Suppressor macrophage treated with lipopolysaccharide for 1 hour (primary cell): ENCODE results near the gene LAMTOR4.
"Not testable (repeated sequence)": the region's sequence is repeated elsewhere in the genome, so short reads cannot be mapped to it uniquely, and the experiment has no call there.

Experiments
- DNase-seq, 3 donors: peaks; one replicate each; pipeline ENCODE4 v3.0.0-alpha.2; 2020 to 2022

Gene LAMTOR4

DNA sequence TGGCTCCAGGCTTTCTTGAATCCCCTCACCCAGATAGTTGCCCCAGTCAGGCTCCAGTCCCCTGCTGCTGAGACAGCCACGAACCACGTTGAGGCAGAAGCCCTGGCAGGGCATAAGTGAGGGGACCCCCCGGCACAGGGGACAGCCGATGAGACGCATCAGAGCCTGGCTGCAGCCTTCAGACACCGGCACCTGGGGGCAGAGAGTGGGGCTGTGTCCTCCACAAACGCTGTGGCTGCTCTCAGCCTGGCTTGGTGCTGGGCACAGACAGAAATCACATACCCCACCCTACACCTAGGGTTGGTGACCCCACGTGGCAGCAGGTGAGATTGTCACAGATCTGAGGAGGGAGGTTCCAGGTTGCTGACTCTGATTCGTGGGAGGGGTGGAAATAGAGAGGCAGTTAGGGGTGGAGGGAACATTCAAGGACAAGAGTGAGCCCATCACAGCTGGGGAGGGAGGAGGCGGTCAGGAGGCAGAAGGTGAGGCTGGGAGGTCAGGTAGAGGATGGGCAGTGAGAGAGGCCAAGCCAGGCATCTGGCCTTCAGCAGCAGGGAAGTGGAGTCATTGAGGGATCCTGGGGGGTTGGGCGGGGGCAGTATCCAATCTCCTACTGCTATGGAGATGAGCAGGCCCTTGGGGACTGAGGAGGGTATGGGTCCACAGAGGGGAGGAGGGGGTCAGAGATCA lies 25.2 kb downstream of the LAMTOR4 start:
- no peak for DNase-seq

DNA sequence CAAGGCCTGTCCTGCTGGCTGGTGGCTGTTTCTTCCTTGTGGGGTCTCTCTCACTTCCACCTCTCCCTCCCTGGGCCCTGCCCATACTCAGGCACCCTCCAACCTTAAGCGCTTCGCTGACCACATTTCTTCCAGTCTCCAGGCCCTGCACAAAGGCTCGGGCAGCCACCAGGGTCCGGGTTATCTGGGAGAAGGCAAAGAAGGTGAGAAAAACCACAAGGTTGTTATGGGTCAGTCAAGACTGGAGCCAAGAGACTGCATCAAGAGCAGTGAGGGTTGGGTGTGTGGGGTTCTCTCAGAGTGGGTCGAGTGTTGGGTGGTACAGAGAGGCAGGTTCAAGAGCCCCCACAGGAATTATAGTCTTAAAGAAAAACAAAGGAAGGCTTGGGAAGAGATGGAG lies 25.9 kb downstream of the LAMTOR4 start:
- no peak for DNase-seq

DNA sequence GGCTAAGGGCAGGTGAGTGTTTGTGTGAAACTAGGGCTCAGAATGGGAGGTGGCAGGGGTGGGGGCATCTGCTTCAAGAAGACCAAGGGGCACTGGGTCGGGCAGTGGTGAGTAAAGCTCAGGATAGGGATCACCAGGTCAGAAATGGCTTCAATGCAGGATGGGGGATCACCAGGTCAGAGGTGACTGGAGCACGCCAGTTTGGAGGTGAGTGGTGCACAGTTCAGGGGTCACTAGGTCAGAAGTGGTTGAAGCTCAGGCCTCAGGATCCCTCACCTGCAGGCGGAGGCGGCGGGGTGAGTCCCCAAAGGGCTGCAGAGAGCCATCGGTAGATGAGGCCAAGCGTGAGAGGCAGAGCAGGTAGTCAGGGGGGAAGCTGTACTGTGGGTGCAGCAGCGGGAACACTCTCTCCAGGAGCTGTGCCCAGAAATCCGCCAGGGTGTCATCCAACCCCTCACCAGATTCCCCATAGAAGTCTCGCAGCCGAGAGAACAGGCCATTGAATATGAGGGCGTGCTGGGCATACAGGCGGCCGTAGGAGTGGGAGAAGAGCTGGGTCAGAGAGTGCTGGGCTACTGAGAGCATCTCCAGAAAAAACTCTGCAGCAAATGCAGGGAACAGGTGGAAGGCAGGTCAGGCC lies 26.7 kb downstream of the LAMTOR4 start:
- no peak for DNase-seq

DNA sequence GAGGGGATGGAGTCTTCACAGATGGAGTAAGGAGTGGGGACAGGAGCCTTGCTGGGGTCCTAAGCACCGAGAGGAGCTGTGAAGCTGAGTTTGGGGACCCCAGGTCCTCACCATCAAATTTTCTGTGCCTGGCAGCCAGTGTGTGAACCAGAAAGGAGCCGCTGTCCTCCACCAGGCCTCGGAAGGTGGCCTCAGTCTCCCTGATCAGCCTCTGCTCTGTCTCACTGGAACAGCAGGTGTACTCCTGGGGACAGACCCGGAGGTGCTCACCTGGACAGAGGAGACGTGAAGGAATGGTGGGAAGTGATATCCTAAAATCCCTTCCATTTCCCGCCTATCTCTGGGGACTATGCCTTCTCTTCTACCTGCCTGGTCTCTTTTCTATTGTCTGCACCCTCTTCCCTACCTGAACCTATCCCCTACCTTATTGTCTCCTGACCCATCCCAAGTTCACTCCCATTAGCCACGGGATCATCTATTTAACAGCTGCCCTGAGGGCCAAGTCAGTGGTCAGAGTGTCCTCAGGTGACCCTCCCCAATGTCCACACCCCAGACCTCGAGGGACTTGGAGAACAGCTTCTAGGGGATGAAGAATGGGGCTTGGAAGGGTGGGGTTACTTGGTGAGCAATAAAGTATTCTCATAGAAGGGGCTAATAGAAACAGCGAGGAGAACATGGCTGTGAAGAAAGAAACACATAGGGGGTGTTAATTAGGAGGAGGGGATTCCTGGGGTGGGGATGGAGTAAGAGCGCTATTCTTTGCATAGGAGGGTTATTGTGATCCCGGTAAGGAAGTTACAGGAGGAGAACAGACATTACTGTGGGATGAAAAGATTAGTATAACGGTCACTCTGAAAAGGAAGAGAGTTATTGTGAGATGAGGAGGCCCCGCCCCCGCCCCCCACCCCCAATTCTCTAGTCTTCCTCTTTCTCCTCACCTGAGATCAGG lies 27.7 kb downstream of the LAMTOR4 start:
- no peak for DNase-seq

DNA sequence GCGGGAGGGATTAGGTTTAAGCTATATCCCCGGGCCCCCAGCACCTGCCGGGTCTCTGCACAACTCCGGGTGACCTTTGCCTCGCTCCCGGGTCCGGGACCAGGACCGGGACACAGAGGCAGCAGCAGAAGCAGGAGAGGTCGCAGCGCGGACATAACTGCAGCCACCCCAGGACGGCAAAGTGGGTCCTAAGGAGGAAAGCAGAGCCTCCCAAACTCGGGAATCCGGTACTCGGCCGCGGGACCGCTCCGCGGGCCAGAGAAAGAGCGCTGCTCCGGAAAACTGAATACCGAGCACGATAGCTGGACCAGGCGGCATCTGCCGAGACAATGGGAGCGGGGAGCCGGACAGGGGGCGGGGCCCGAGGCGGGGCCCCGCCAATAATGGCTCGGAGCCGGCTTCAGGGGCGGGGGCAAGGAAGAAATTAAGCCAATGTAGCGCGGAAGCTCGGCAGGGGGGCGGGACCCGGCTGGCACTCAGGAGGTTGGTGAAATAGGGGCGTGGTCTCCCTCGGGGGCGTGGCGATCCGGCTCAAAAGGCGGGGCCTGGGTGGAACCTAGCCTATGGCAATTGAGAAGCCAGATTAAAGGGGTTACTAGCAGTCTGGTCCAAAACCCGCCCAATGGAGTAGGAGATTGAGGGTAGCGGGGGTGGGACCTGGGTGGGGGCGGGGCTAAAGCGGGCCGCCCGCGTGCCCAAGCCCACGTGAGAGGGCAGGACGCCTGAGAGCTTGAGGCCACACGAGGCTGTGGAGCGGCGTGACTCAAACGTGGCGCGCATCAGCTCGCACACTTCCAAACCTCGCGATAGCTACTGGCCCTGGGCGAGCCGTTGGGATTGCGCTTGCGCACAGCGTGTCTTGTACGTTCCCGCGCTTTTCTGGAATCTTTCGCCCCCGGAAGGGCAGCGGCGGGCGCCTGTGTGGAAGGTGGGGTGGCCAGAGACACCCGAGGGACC lies 28.6 kb downstream of the LAMTOR4 start, which contains the start of the genes GPC2 and STAG3:
Gene GPC2, minus strand, starts transcription at position 337 of the 957 bp plus-strand sequence. Its CDS starts 182 bp downstream, at position 155.
Gene STAG3, plus strand, starts transcription at position 874 of the 957 bp plus-strand sequence. CDS start 2,639 bp downstream, outside the sequence.
- DNase-seq: peak; percentile 98 to 99 (median 98)

DNA sequence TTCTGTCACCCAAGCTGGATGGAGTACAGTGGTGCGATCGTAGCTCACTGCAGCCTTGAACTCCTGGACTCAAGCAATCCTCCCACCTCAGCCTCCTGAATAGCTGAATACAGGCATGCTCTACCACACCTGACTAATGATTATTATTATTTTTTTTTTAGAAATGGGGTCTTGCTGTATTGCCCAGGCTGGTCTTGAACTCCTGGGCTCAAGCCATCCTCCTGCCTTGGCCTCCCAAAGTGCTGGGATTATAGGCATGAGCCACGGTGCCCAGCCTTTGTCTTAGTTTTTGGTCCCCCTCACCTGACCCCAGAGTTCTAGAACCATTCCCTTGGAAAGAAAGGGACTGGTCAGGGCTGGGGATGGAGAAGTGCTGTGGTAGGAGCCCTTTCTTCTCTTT lies 31.4 kb downstream of the LAMTOR4 start:
- not testable (repeated sequence) for DNase-seq

DNA sequence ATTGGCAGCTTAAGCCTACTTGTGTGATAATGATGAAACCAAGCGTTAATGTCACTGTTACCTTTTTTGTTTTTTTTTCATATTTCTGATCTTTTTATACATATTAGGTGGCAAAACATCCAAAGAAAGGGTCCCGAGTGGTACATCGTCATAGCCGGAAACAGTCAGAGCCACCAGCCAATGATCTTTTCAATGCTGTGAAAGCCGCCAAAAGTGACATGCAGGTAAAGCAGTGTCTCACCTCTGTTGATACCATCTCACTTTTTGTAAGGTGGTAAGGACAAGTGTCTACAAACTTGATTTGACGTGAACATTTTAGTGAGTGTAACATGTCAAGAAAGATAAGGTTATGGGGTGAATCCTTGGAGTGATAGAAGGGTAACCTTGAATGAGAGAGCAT lies 33.9 kb downstream of the LAMTOR4 start:
- DNase-seq: not testable (repeated sequence)

DNA sequence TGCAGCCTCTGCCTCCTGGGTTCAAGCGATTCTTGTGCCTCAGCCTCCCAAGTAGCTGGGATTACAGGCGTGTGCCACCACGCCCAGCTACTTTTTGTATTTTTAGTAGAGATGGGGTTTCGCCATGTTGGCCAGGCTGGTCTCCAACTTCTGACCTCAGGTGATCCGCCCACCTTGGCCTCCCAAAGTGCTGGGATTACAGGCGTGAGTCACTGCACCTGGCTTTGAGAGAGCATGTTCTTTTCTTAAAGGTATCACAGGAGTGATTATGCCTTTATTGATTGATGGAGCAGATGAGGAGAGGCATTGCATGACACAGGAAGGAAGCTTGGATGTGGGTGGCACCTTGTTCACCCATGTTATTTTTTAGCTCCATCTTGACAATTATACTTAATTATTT lies 34.4 kb downstream of the LAMTOR4 start:
- not testable (repeated sequence) for DNase-seq

DNA sequence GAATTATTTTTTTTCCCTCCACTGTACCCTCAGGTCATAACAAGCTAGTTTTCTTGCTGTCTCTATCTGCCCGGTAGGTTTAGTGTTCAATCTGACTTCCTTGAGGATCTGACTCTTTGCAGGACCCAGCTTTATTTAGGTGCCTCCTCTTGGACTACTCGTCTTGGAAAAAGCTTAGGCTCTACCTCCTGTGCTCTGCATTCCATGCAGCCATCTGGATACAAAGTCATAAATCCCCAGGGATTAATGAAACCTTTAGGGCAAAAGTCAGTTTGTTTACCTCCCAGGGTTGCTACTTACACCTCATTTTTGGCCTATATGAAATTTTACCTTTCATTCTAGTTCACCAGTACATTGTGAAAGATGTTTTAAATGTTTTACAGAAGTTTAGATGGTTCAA lies 37.0 kb downstream of the LAMTOR4 start:
- DNase-seq: no peak

DNA sequence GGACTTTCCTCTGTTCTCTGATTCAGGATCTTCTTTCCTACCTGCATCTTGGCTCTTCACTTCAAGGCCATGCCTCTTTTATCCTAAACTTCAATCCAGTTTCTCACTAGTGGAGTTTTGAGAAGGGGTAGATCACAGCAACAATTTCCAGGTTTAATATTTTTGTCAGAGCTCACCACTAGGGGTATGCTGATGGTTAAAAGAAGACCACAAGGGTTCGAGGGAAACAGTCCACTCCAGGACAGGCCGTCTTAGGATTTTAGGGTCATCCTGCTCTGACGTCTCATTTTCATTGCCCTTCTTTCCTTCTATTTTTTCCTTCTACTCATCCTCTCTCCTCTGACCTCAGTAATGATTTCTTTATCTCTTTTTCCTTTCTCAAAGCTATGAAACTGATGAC lies 40.3 kb downstream of the LAMTOR4 start:
- DNase-seq: no peak

DNA sequence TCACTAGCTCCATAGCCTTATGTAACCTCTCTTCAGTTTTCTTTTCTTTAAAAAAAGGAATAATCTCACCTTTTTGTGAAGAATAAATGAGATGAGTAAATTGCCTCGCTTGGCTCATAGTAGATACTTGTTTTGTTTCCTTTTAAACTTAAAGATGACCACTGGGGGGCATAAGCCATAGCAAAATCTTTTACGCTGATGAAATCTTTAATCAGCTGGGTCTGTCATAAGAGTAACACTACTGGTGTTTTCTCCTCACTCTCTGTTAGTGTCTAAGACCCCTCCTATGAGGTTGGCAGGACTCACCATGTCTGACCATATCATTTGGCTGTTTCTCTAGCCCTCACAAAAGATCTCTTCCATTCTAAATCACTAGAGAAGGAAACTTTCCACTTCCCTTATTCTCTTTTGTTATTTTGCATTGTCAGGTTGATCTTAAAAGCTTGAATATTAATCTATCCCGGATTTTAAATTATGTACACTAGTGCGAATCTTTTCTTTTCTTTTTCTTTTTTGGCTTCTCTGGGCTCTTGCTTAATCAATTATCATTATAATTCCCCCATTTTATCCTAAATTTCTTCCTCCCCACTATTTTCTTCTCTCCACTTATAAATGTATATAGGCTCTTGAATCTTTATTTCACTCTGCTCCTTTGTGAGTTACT lies 41.5 kb downstream of the LAMTOR4 start:
- peak; percentile 58 to 71 (median 59) for DNase-seq

DNA sequence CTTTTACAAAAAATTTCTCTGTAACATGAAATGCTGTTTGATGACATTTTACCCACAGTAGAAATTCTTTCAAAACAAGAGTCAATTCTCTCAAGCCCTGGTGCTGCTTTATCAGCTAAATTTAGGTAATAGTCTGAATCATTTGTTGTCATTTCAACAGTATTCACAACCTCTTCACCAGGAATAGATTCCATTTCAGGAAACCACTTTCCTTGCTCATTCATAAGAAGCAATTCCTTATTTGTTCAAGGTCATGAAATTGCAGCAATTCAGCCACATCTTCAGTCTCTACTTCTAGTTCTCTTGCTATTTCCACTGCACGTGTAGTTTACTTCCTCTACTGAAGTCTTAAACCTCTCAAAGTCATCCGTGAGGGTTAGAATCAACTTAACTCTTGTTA lies 43.1 kb downstream of the LAMTOR4 start:
- peak; percentile 17 to 53 (median 40) for DNase-seq

DNA sequence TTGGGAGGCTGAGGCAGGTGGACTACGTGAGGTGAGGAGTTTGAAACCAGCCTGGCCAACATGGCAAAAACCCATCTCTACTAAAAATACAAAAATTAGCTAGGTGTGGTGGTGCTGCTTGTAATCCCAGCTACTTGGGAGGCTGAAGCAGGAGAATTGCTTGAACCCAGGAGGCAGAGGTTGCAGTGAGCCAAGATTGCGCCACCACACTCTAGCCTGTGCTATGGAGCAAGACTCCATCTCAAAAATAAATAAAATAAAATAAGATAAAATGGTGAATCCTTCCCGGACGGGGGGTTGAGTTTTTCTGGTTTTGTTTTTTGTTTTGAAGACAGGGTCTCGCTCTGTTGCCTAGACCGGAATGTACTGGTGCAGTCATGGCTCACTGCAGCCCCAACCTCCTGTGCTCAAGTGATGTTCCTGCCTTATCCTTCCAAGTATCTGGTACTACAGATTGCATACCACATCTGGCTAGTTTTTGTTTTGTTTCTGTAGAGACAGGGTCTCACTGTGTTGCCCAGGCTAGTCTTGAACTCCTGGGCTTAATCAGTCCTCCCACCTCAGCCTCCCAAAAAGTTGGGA lies 43.7 kb downstream of the LAMTOR4 start:
- not testable (repeated sequence) for DNase-seq

DNA sequence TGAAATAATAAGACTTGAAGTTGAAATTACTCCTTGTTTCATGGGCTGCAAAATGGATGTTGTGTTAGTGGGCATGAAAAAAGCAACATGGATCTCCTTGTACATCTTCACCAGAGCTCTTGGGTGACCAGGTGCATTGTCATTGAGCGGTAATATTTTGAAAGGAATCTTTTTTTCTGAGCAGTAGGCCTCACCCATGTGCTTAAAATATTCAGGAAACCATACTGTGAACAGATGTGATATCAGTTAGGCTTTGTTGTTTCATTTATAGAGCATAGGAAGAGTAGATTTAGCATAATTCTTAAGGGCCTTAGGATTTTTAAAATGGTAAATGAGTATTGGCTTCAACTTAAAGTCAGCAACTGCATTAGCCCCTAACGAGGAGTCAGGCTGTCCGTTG lies 44.3 kb downstream of the LAMTOR4 start:
- no peak for DNase-seq

DNA sequence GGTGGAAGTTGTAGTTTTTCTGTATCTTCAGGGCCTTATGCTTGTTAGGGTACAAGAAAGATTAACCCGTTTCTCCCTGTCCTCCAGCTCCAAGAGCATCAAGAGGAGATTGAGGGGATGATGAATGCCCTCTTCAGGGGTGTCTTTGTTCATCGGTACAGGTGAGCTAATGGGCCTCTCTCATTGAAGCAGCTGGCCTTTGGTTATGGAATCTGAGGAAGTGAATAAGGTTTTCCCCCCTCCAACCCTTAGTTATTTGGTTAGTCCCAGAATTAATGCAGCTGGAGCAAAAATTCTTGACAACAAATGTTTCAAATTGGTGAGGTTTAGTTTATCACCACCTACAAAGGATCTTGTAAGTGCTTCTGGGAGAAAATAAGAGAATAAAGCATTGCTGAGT lies 46.5 kb downstream of the LAMTOR4 start:
- no peak for DNase-seq

DNA sequence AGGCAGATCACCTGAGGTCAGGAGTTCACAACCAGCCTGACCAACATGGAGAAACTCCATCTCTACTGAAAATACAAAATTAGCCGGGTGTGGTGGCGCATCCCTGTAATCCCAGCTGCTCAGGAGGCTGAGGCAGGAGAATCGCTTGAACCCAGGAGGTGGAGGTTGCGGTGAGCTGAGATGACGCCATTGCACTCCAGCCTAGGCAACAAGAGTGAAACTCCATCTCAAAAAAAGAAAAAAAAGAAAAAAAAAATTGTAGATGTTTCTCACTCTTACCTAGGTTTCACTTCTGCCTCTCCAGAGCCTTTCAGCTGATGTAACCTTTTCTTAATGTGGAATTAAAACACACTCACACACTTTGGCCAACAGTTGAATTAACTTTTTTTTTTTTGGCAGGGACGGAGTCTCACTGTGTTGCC lies 47.2 kb downstream of the LAMTOR4 start:
- DNase-seq: not testable (repeated sequence)

DNA sequence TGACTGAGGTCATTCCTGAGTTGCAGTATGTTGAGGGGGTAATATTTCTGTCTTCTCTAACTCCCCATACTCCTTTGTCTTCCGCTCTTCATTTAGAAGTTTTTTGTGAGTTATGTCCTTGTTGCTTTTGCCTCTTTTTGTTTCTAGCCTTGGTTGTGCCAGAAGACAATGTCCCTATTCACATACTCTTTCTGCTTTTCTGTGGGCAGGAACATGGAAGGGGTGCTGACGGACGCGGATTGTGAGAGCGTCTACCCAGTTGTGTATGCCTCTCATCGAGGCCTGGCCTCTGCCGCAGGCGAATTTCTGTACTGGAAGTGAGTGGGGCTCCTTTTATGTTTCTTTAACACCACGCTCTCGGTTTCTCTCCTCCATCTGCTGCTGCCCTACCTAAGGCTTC lies 49.5 kb downstream of the LAMTOR4 start:
- DNase-seq: no peak

DNA sequence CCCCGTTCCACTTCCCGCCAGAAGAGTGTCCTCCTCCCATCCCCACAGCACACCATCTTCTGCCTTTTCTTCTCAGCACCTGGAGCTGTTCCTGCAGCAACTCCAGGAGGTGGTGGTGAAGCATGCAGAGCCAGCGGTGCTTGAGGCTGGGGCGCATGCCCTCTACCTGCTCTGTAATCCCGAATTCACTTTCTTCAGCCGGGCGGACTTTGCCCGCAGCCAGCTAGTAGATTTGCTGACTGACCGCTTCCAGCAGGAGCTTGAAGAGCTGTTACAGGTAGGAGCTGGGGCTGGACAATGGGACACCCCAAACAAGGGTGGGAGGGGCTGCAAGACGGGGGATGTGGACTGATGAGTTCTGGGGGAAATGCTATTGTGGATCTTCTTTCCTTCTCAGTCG lies 52.0 kb downstream of the LAMTOR4 start:
- DNase-seq: no peak
